Measurements from ENCODE around the gene CNOT4.

DNA sequence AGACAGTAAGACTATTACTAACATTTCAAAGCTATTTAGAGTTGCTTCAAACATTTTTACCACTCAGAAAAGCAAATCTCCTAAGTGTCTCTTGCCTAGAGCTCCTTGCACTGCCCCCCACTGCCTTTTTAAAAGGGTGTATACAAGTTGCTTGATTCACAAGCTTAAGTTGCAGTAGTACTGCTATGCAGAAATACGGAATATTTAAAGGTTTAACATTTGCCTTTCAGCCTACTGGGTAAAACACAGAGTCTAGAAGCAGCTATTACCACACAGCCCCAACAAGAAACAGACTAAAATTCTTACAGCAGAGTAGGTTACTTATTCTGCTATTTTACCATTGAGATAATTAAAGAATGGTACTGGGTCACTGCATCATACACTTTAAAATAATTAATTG lies 128.5 kb downstream of the CNOT4 start:
- TF ChIP-seq CTCF (conservative IDR thresholded peaks at IDR 0.05), result no peak
- TF ChIP-seq ZFX (IDR thresholded peaks at IDR 0.05), result no peak
